ENCODE results near the gene U2SURP. TPM values are rescaled to one million over a fixed set of nuclear protein-coding genes. Genes with fewer than 3 reads are reported as not detected.

Gene U2SURP
- total RNA-seq, 1 donor from 2014 or later, result 232 TPM

GRCh38 chr3:143065364-143065763 is 64.0 kb downstream of the U2SURP start:
- Histone ChIP-seq H2AFZ (replicated peaks) (no peak overlapping the region), H4K20me1 (ENCODE audit: low read depth) (no peaks in the 10 kb centered on the region), H3K79me2 (ENCODE audit: low read depth) (no peaks in the 10 kb centered on the region), H3K9me3 (ENCODE audit: low read depth) (no peaks in the 10 kb centered on the region), H3K9ac (no peak overlapping the region), H3K27ac (no peak overlapping the region), H3F3A (ENCODE audit: low read depth) (no peaks in the 10 kb centered on the region), H3K4me1 (no peaks in the 10 kb centered on the region), H3K36me3 (peaks cover 8% of the 10 kb centered on the region), H3K27me3 (no peaks in the 10 kb centered on the region), H3K4me3 (no peak overlapping the region), H3K4me2 (no peak overlapping the region)
- Mint-ChIP-seq H3K4me3 (no peak overlapping the region), H3K36me3 (peaks cover 4% of the 10 kb centered on the region), H3K9me3 (no peaks in the 10 kb centered on the region), H3K27ac (no peak overlapping the region), H3K27me3 (ENCODE audit: insufficient read depth, low read depth) (no peaks in the 10 kb centered on the region), H3K4me1 (no peaks in the 10 kb centered on the region)
- TF ChIP-seq EZH2phosphoT487 (IDR thresholded peaks at IDR 0.05), result no peak
- no peak for TF ChIP-seq EZH2 (IDR thresholded peaks at IDR 0.05)
- TF ChIP-seq CTCF (IDR thresholded peaks at IDR 0.05), result no peak
- no peak for DNase-seq (ENCODE audit: low spot score)

GRCh38 chr3:143066033-143066432 is 64.7 kb downstream of the U2SURP start:
- H3K27me3 Mint-ChIP-seq (ENCODE audit: insufficient read depth, low read depth), result no peaks in the 10 kb centered on the region
- H3K36me3 ChIP-seq, result peaks cover 7% of the 10 kb centered on the region
- H3F3A ChIP-seq (ENCODE audit: low read depth), result no peaks in the 10 kb centered on the region
- no peaks in the 10 kb centered on the region for H4K20me1 ChIP-seq (ENCODE audit: low read depth)
- H3K9me3 ChIP-seq (ENCODE audit: low read depth), result no peaks in the 10 kb centered on the region
- no peak overlapping the region for H3K9ac ChIP-seq
- H3K4me1 ChIP-seq, result no peaks in the 10 kb centered on the region
- no peak overlapping the region for H3K27ac Mint-ChIP-seq
- no peak overlapping the region for H3K27ac ChIP-seq
- H3K4me3 Mint-ChIP-seq, result no peak overlapping the region
- H3K4me1 Mint-ChIP-seq, result peaks cover 4% of the 10 kb centered on the region
- no peaks in the 10 kb centered on the region for H3K9me3 Mint-ChIP-seq
- H3K4me3 ChIP-seq, result no peak overlapping the region
- DNase-seq (ENCODE audit: low spot score), result no peak
- H3K36me3 Mint-ChIP-seq, result peaks cover 3% of the 10 kb centered on the region
- no peaks in the 10 kb centered on the region for H3K27me3 ChIP-seq
- no peak overlapping the region for H2AFZ ChIP-seq (replicated peaks)
- no peak for TF ChIP-seq CTCF (IDR thresholded peaks at IDR 0.05)
- TF ChIP-seq EZH2 (IDR thresholded peaks at IDR 0.05), result no peak
- no peak for TF ChIP-seq EZH2phosphoT487 (IDR thresholded peaks at IDR 0.05)
- H3K79me2 ChIP-seq (ENCODE audit: low read depth), result no peaks in the 10 kb centered on the region
- no peak overlapping the region for H3K4me2 ChIP-seq

- Mint-ChIP-seq H3K9me3 (peaks cover 1% of the 10 kb centered on the region), H3K36me3 (peaks cover 3% of the 10 kb centered on the region), H3K27ac (no peak overlapping the region), H3K4me3 (no peak overlapping the region), H3K27me3 (ENCODE audit: insufficient read depth, low read depth) (no peaks in the 10 kb centered on the region), H3K4me1 (peaks cover 7% of the 10 kb centered on the region)
- H3K4me2 ChIP-seq, result no peak overlapping the region
- no peak for DNase-seq (ENCODE audit: low spot score)
- H2AFZ ChIP-seq (replicated peaks), result no peak overlapping the region
- TF ChIP-seq EZH2phosphoT487 (IDR thresholded peaks at IDR 0.05), result no peak
- TF ChIP-seq CTCF (IDR thresholded peaks at IDR 0.05), result no peak
- TF ChIP-seq EZH2 (IDR thresholded peaks at IDR 0.05), result no peak
- H3K4me1 ChIP-seq, result no peaks in the 10 kb centered on the region
- H3F3A ChIP-seq (ENCODE audit: low read depth), result no peaks in the 10 kb centered on the region
- H3K27me3 ChIP-seq, result no peaks in the 10 kb centered on the region
- no peak overlapping the region for H3K9ac ChIP-seq
- no peaks in the 10 kb centered on the region for H3K9me3 ChIP-seq (ENCODE audit: low read depth)
- H3K27ac ChIP-seq, result no peak overlapping the region
- no peaks in the 10 kb centered on the region for H3K79me2 ChIP-seq (ENCODE audit: low read depth)
- no peaks in the 10 kb centered on the region for H4K20me1 ChIP-seq (ENCODE audit: low read depth)
- H3K4me3 ChIP-seq, result no peak overlapping the region
- no peaks in the 10 kb centered on the region for H3K36me3 ChIP-seq
Measured at GRCh38 chr3:143067201-143067600, 65.8 kb downstream of the U2SURP start.
